IPS-18c (cell line): ENCODE results near the gene ITGA2.

ENCODE experiments used
- H3K4me3 ChIP-seq: 2 replicates; pipeline ENCODE4 v1.7.0; 2013; ENCODE audit warnings: low read depth, mild to moderate bottlenecking, low read length, moderate library complexity; ENCODE audit not compliant: insufficient read depth
- H3K9me3 ChIP-seq: one replicate; pipeline ENCODE4 v1.6.1; 2013; ENCODE audit warnings: mild to moderate bottlenecking, low read length, moderate library complexity; ENCODE audit not compliant: control insufficient read depth, insufficient read depth

ITGA2 gene

GRCh38 chr5:52983731-52984636 lies 5.2 kb upstream of the ITGA2 start:
- Histone ChIP-seq H3K9me3 (no peaks in the 10 kb centered on the region), H3K4me3 (no peak overlapping the region)

- Histone ChIP-seq H3K4me3 (no peak overlapping the region), H3K9me3 (no peaks in the 10 kb centered on the region)
Observed at GRCh38 chr5:52985306-52985705, 3.8 kb upstream of the ITGA2 start.

- no peak overlapping the region for H3K4me3 ChIP-seq
- no peaks in the 10 kb centered on the region for H3K9me3 ChIP-seq
Observed at GRCh38 chr5:52987711-52988331, 1.3 kb upstream of the ITGA2 start.

- H3K9me3 ChIP-seq = no peaks in the 10 kb centered on the region
- H3K4me3 ChIP-seq = peak overlapping the region; percentile 75
Observed at GRCh38 chr5:52988335-52989024, 672 bp upstream of the ITGA2 start.

GRCh38 chr5:52989781-52990527 lies 802 bp downstream of the ITGA2 start:
- H3K9me3 ChIP-seq = no peaks in the 10 kb centered on the region
- peak overlapping the region; percentile 75 for H3K4me3 ChIP-seq

GRCh38 chr5:52990528-52990925 lies 1.4 kb downstream of the ITGA2 start:
- H3K4me3 ChIP-seq = peak overlapping the region; percentile 75; the same call in 1 of the 2 replicates

GRCh38 chr5:52993367-52993766 lies 4.2 kb downstream of the ITGA2 start:
- Histone ChIP-seq H3K4me3 (no peak overlapping the region), H3K9me3 (no peaks in the 10 kb centered on the region)

More at GRCh38 chr5:52990528-52990925, 1.4 kb downstream of the ITGA2 start:
- H3K9me3 ChIP-seq = no peaks in the 10 kb centered on the region

GRCh38 chr5:52994266-52994665 lies 5.1 kb downstream of the ITGA2 start:
- no peak overlapping the region for H3K4me3 ChIP-seq

GRCh38 chr5:52995095-52995494 lies 5.9 kb downstream of the ITGA2 start:
- Histone ChIP-seq H3K9me3 (no peaks in the 10 kb centered on the region), H3K4me3 (no peak overlapping the region)

More at GRCh38 chr5:52994266-52994665, 5.1 kb downstream of the ITGA2 start:
- no peaks in the 10 kb centered on the region for H3K9me3 ChIP-seq

- Histone ChIP-seq H3K4me3 (no peak overlapping the region), H3K9me3 (no peaks in the 10 kb centered on the region)
Observed at GRCh38 chr5:52995914-52996313, 6.8 kb downstream of the ITGA2 start.

- no peak overlapping the region for H3K4me3 ChIP-seq
Observed at GRCh38 chr5:52996979-52997378, 7.8 kb downstream of the ITGA2 start.

GRCh38 chr5:52997424-52997823 lies 8.3 kb downstream of the ITGA2 start:
- Histone ChIP-seq H3K9me3 (no peaks in the 10 kb centered on the region), H3K4me3 (no peak overlapping the region)

More at GRCh38 chr5:52996979-52997378, 7.8 kb downstream of the ITGA2 start:
- no peaks in the 10 kb centered on the region for H3K9me3 ChIP-seq

GRCh38 chr5:52998552-52999313 lies 9.6 kb downstream of the ITGA2 start:
- no peaks in the 10 kb centered on the region for H3K9me3 ChIP-seq

GRCh38 chr5:52999344-52999949 lies 10.3 kb downstream of the ITGA2 start:
- Histone ChIP-seq H3K9me3 (no peaks in the 10 kb centered on the region), H3K4me3 (no peak overlapping the region)

More at GRCh38 chr5:52998552-52999313, 9.6 kb downstream of the ITGA2 start:
- no peak overlapping the region for H3K4me3 ChIP-seq

- Histone ChIP-seq H3K4me3 (no peak overlapping the region), H3K9me3 (no peaks in the 10 kb centered on the region)
Observed at GRCh38 chr5:53001541-53001940, 12.4 kb downstream of the ITGA2 start.

GRCh38 chr5:53002491-53002890 lies 13.3 kb downstream of the ITGA2 start:
- H3K4me3 ChIP-seq = no peak overlapping the region

More at GRCh38 chr5:53002491-53002890, 13.3 kb downstream of the ITGA2 start:
- no peaks in the 10 kb centered on the region for H3K9me3 ChIP-seq
